Osteocyte (in vitro differentiated cells): ENCODE results near the gene RIMOC1. TPM values are rescaled to one million over a fixed set of nuclear protein-coding genes. Genes with fewer than 3 reads are reported as not detected.

ENCODE experiments used
- DNase-seq: peaks from one replicate; pipeline ENCODE4 v3.0.0; 2021; ENCODE audit warnings: mixed read lengths; ENCODE audit not compliant: unreplicated experiment; ENCODE audit errors: extremely low spot score
- H3K27ac Mint-ChIP-seq: one replicate; pipeline ENCODE4 v1.8.0; 2021; ENCODE audit warnings: mild to moderate bottlenecking, mixed read lengths; ENCODE audit not compliant: unreplicated experiment
- H3K27me3 Mint-ChIP-seq: one replicate; pipeline ENCODE4 v1.8.0; 2021; ENCODE audit warnings: mixed read lengths; ENCODE audit not compliant: unreplicated experiment
- H3K36me3 Mint-ChIP-seq: one replicate; pipeline ENCODE4 v1.8.0; 2021; ENCODE audit warnings: mixed read lengths; ENCODE audit not compliant: unreplicated experiment
- H3K4me1 Mint-ChIP-seq: one replicate; pipeline ENCODE4 v1.8.0; 2021; ENCODE audit warnings: mixed read lengths; ENCODE audit not compliant: unreplicated experiment
- H3K4me3 Mint-ChIP-seq: one replicate; pipeline ENCODE4 v1.8.0; 2021; ENCODE audit warnings: mild to moderate bottlenecking, moderate library complexity, mixed read lengths; ENCODE audit not compliant: unreplicated experiment
- H3K9me3 Mint-ChIP-seq: one replicate; pipeline ENCODE4 v1.8.0; 2021; ENCODE audit warnings: mixed read lengths; ENCODE audit not compliant: unreplicated experiment
- CTCF ChIP-seq: fragments of 200-600 bp; sonication (generic); IDR thresholded peaks from 2 replicates; pipeline ENCODE4 v1.5.0; 2021; ENCODE audit warnings: antibody characterized with exemption, mild to moderate bottlenecking, moderate library complexity
- total RNA-seq: library from RNA; stranded (reverse); gene quantifications from 2 replicates; pipeline ENCODE4 v1.2.1, GENCODE V29; 2021

The RIMOC1 gene
- total RNA-seq, 1 donor from 2014 or later, result 43.6 TPM

GRCh38 chr5:41878173-41878572 is 26.0 kb upstream of the RIMOC1 start:
- TF ChIP-seq CTCF, result no peak
- no peaks in the 10 kb centered on the region for H3K9me3 Mint-ChIP-seq
- H3K36me3 Mint-ChIP-seq, result no peaks in the 10 kb centered on the region
- peaks cover 53% of the 10 kb centered on the region for H3K27me3 Mint-ChIP-seq
- H3K4me3 Mint-ChIP-seq, result no peak overlapping the region
- DNase-seq, result no peak
- H3K4me1 Mint-ChIP-seq, result peaks cover 3% of the 10 kb centered on the region
- no peak overlapping the region for H3K27ac Mint-ChIP-seq

GRCh38 chr5:41878643-41879478 is 25.3 kb upstream of the RIMOC1 start:
- no peak overlapping the region for H3K27ac Mint-ChIP-seq
- H3K27me3 Mint-ChIP-seq, result peaks cover 57% of the 10 kb centered on the region
- no peaks in the 10 kb centered on the region for H3K9me3 Mint-ChIP-seq

GRCh38 chr5:41882765-41883164 is 21.4 kb upstream of the RIMOC1 start:
- Mint-ChIP-seq H3K36me3 (no peaks in the 10 kb centered on the region), H3K27ac (no peak overlapping the region), H3K4me1 (peaks cover 3% of the 10 kb centered on the region), H3K27me3 (peaks cover 49% of the 10 kb centered on the region), H3K9me3 (no peaks in the 10 kb centered on the region), H3K4me3 (no peak overlapping the region)
- no peak for DNase-seq
- TF ChIP-seq CTCF, result no peak

More at GRCh38 chr5:41878643-41879478, 25.3 kb upstream of the RIMOC1 start:
- no peaks in the 10 kb centered on the region for H3K36me3 Mint-ChIP-seq
- H3K4me1 Mint-ChIP-seq, result peaks cover 3% of the 10 kb centered on the region
- no peak overlapping the region for H3K4me3 Mint-ChIP-seq
- no peak for TF ChIP-seq CTCF
- DNase-seq, result no peak

- Mint-ChIP-seq H3K9me3 (no peaks in the 10 kb centered on the region), H3K4me1 (peaks cover 3% of the 10 kb centered on the region), H3K27ac (no peak overlapping the region), H3K36me3 (no peaks in the 10 kb centered on the region), H3K27me3 (peaks cover 51% of the 10 kb centered on the region), H3K4me3 (no peak overlapping the region)
- DNase-seq, result no peak
- TF ChIP-seq CTCF, result no peak
These were observed 20.9 kb upstream of the RIMOC1 start for GRCh38 chr5:41883243-41883642.

- Mint-ChIP-seq H3K4me3 (no peak overlapping the region), H3K4me1 (peaks cover 2% of the 10 kb centered on the region), H3K27ac (no peak overlapping the region), H3K36me3 (no peaks in the 10 kb centered on the region), H3K9me3 (no peaks in the 10 kb centered on the region), H3K27me3 (peaks cover 47% of the 10 kb centered on the region)
- no peak for DNase-seq
- no peak for TF ChIP-seq CTCF
These were observed 20.2 kb upstream of the RIMOC1 start for GRCh38 chr5:41883936-41884335.
